WTC11 (cell line): ENCODE results near the gene ITPR1. TPM values are rescaled to one million over a fixed set of nuclear protein-coding genes. Genes with fewer than 3 reads are reported as not detected.

Experiments used
- ATAC-seq: fragments of 200-7000 bp; cut with Tn5 transposase; 2 replicates; pipeline ENCODE4 v1.10.0; 2021; ENCODE audit warnings: mild to moderate bottlenecking, moderate library complexity
- CTCF ChIA-PET: fragments of 300-600 bp; sonication (Branson Sonifier 250); formaldehyde crosslinking; loops from one replicate; lab custom pipeline; 2021; ENCODE audit warnings: antibody characterized with exemption; lab: Charles Lee
- POLR2A ChIA-PET: fragments of 350-600 bp; sonication (Branson Sonifier 250); formaldehyde crosslinking; loops from one replicate; lab custom pipeline; 2021; ENCODE audit warnings: antibody characterized with exemption; lab: Charles Lee
- DNase-seq: peaks from one replicate; pipeline ENCODE4 v3.0.0; 2021; ENCODE audit warnings: low spot score
- H3K27ac Mint-ChIP-seq: 2 replicates; pipeline ENCODE4 v1.8.0; 2021; ENCODE audit warnings: mixed read lengths
- H3K27me3 Mint-ChIP-seq: 2 replicates; pipeline ENCODE4 v1.8.0; 2021; ENCODE audit warnings: low read depth, mild to moderate bottlenecking, moderate library complexity, mixed read lengths
- H3K36me3 Mint-ChIP-seq: 2 replicates; pipeline ENCODE4 v1.8.0; 2021; ENCODE audit warnings: mixed read lengths
- H3K4me1 Mint-ChIP-seq: 2 replicates; pipeline ENCODE4 v1.8.0; 2022; ENCODE audit warnings: mixed read lengths
- H3K4me3 Mint-ChIP-seq: 2 replicates; pipeline ENCODE4 v1.8.0; 2021; ENCODE audit warnings: mild to moderate bottlenecking, moderate library complexity, mixed read lengths
- H3K9me3 Mint-ChIP-seq: 2 replicates; pipeline ENCODE4 v1.8.0; 2021; ENCODE audit warnings: mixed read lengths
- CREB1 ChIP-seq: sonication (generic); formaldehyde crosslinking; IDR thresholded peaks from 2 replicates; pipeline ENCODE4 v1.8.0; 2023; ENCODE audit warnings: mild to moderate bottlenecking, missing genetic modification reagents
- CREM ChIP-seq: sonication (generic); formaldehyde crosslinking; IDR thresholded peaks from 2 replicates; pipeline ENCODE4 v1.8.1; 2022; ENCODE audit warnings: mild to moderate bottlenecking, missing genetic modification reagents, moderate library complexity
- EMX1 ChIP-seq: fragments of 250-450 bp; sonication (Bioruptor Pico); IDR thresholded peaks from 2 replicates; pipeline ENCODE4 v1.8.0; 2021; ENCODE audit warnings: mild to moderate bottlenecking
- ETV6 ChIP-seq: sonication (generic); formaldehyde crosslinking; IDR thresholded peaks from 2 replicates; pipeline ENCODE4 v1.8.1; 2022; ENCODE audit warnings: mild to moderate bottlenecking, missing genetic modification reagents
- FOXP1 ChIP-seq: sonication (generic); formaldehyde crosslinking; IDR thresholded peaks from 2 replicates; pipeline ENCODE4 v1.8.0; 2022; ENCODE audit warnings: missing genetic modification reagents, mild to moderate bottlenecking, moderate library complexity, borderline replicate concordance
- HMGA2 ChIP-seq: fragments of 250-450 bp; sonication (Bioruptor Pico); IDR thresholded peaks from 2 replicates; pipeline ENCODE4 v1.4.0; 2021; ENCODE audit warnings: mild to moderate bottlenecking, moderate library complexity
- MXD4 ChIP-seq: fragments of 250-450 bp; sonication (Bioruptor Pico); IDR thresholded peaks from 2 replicates; pipeline ENCODE4 v1.8.0; 2021; ENCODE audit warnings: mild to moderate bottlenecking, moderate library complexity, borderline replicate concordance
- NFATC4 ChIP-seq: fragments of 250-450 bp; sonication (Bioruptor Pico); IDR thresholded peaks from 2 replicates; pipeline ENCODE4 v1.9.0; 2021; ENCODE audit warnings: mild to moderate bottlenecking
- NFYB ChIP-seq: sonication (generic); formaldehyde crosslinking; conservative IDR thresholded peaks from 2 replicates; pipeline ENCODE4 v1.8.0; 2022; ENCODE audit warnings: low read depth, missing genetic modification reagents
- NR2C2 ChIP-seq: sonication (generic); formaldehyde crosslinking; IDR thresholded peaks from 2 replicates; pipeline ENCODE4 v1.8.0; 2022; ENCODE audit warnings: mild to moderate bottlenecking, missing genetic modification reagents
- RELA ChIP-seq: sonication (generic); formaldehyde crosslinking; IDR thresholded peaks from 2 replicates; pipeline ENCODE4 v1.8.1; 2022; ENCODE audit warnings: missing genetic modification reagents, mild to moderate bottlenecking, borderline replicate concordance
- SMAD3 ChIP-seq: sonication (generic); formaldehyde crosslinking; IDR thresholded peaks from 2 replicates; pipeline ENCODE4 v1.8.0; 2022; ENCODE audit warnings: missing genetic modification reagents, mild to moderate bottlenecking, borderline replicate concordance
- TCF7 ChIP-seq: sonication (generic); formaldehyde crosslinking; IDR thresholded peaks from 2 replicates; pipeline ENCODE4 v1.8.0; 2022; ENCODE audit warnings: mild to moderate bottlenecking, low read depth, missing genetic modification reagents, moderate library complexity
- TEAD4 ChIP-seq: sonication (generic); formaldehyde crosslinking; IDR thresholded peaks from 2 replicates; pipeline ENCODE4 v1.8.0; 2022; ENCODE audit warnings: mild to moderate bottlenecking, missing genetic modification reagents
- ZNF138 ChIP-seq: sonication (generic); formaldehyde crosslinking; conservative IDR thresholded peaks from 2 replicates; pipeline ENCODE4 v1.8.1; 2022; ENCODE audit warnings: mild to moderate bottlenecking, moderate library complexity, missing genetic modification reagents
- ZNF232 ChIP-seq: sonication (generic); formaldehyde crosslinking; IDR thresholded peaks from 2 replicates; pipeline ENCODE4 v1.8.0; 2022; ENCODE audit warnings: mild to moderate bottlenecking, missing genetic modification reagents
- ZNF416 ChIP-seq: fragments of 250-450 bp; sonication (Bioruptor Pico); IDR thresholded peaks from 2 replicates; pipeline ENCODE4 v1.9.0; 2021; ENCODE audit warnings: mild to moderate bottlenecking, inconsistent platforms
- ZNF671 ChIP-seq: fragments of 250-450 bp; sonication (Bioruptor Pico); IDR thresholded peaks from 2 replicates; pipeline ENCODE4 v1.8.0; 2021; ENCODE audit warnings: mild to moderate bottlenecking
- total RNA-seq: library from RNA; stranded (reverse); gene quantifications from 3 replicates; pipeline ENCODE4 v1.2.3, GENCODE V29; 2021
- TF ChIP-seq, protein P1 (sequence below): sonication (generic); formaldehyde crosslinking; IDR thresholded peaks from 2 replicates; pipeline ENCODE4 v1.8.0; 2022; ENCODE audit warnings: mild to moderate bottlenecking, missing genetic modification reagents
- TF ChIP-seq, protein P2 (sequence below): fragments of 250-450 bp; sonication (Bioruptor Pico); IDR thresholded peaks from 2 replicates; pipeline ENCODE4 v1.9.0; 2021; ENCODE audit warnings: mild to moderate bottlenecking
- TF ChIP-seq, protein P3 (sequence below): sonication (generic); formaldehyde crosslinking; IDR thresholded peaks from 2 replicates; pipeline ENCODE4 v1.8.1; 2023; ENCODE audit warnings: mild to moderate bottlenecking, moderate library complexity, missing genetic modification reagents
- TF ChIP-seq, protein P4 (sequence below): fragments of 200-600 bp; IDR thresholded peaks from 2 replicates; pipeline ENCODE4 v1.8.0; 2022; ENCODE audit warnings: antibody characterized with exemption
- TF ChIP-seq, protein P5 (sequence below): fragments of 250-450 bp; sonication (Bioruptor Pico); IDR thresholded peaks from 2 replicates; pipeline ENCODE4 v1.9.0; 2021; ENCODE audit warnings: mild to moderate bottlenecking, borderline replicate concordance
- TF ChIP-seq, protein P6 (sequence below): sonication (generic); formaldehyde crosslinking; IDR thresholded peaks from 2 replicates; pipeline ENCODE4 v1.8.1; 2023; ENCODE audit warnings: mild to moderate bottlenecking, missing genetic modification reagents, moderate library complexity
- TF ChIP-seq, protein P7 (sequence below): sonication (generic); formaldehyde crosslinking; IDR thresholded peaks from 2 replicates; pipeline ENCODE4 v1.8.0; 2022; ENCODE audit warnings: mild to moderate bottlenecking, missing genetic modification reagents
- TF ChIP-seq, protein P8 (sequence below): fragments of 250-450 bp; sonication (Bioruptor Pico); IDR thresholded peaks from 2 replicates; pipeline ENCODE4 v2.1.2; 2022; ENCODE audit warnings: mild to moderate bottlenecking, moderate library complexity

Gene ITPR1
- total RNA-seq, 1 experiment from 2014 or later: 11.8 TPM

DNA sequence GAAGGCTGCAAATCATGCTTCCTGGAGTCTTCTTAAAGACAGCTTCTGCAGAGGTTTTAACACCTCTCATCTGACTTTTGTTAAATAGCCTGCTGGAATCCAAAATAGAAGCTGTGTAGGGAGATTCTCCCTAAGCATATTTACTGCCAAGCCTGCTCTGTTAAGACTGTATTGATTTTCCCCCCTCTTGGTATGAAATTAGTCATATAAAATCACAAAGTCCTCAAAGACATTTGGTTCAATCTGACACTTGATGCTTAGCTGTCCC is 94.6 kb downstream of the ITPR1 start:
- H3K36me3 Mint-ChIP-seq: no peaks in the 10 kb centered on the region
- H3K27me3 Mint-ChIP-seq: no peaks in the 10 kb centered on the region
- ChIA-PET CTCF (interaction anchor here (1.1 kb wide), 1 partner anchor 9 kb away, joined by 3 read pairs; no protein-coding TSS in a partner anchor), POLR2A (no interaction called here)
- no peak for TF ChIP-seq HMGA2
- TF ChIP-seq ETV6 (CRISPR knock-in tag): no peak
- TF ChIP-seq ZNF138 (CRISPR knock-in tag): no peak
- TF ChIP-seq, protein P1, sequence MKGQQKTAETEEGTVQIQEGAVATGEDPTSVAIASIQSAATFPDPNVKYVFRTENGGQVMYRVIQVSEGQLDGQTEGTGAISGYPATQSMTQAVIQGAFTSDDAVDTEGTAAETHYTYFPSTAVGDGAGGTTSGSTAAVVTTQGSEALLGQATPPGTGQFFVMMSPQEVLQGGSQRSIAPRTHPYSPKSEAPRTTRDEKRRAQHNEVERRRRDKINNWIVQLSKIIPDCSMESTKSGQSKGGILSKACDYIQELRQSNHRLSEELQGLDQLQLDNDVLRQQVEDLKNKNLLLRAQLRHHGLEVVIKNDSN (CRISPR knock-in tag): no peak
- TF ChIP-seq CREB1 (CRISPR knock-in tag): no peak
- no peak for TF ChIP-seq FOXP1
- no peak for TF ChIP-seq MXD4 (CRISPR knock-in tag)
- TF ChIP-seq, protein P2, sequence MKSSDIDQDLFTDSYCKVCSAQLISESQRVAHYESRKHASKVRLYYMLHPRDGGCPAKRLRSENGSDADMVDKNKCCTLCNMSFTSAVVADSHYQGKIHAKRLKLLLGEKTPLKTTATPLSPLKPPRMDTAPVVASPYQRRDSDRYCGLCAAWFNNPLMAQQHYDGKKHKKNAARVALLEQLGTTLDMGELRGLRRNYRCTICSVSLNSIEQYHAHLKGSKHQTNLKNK (CRISPR knock-in tag): no peak
- TF ChIP-seq, protein P3, sequence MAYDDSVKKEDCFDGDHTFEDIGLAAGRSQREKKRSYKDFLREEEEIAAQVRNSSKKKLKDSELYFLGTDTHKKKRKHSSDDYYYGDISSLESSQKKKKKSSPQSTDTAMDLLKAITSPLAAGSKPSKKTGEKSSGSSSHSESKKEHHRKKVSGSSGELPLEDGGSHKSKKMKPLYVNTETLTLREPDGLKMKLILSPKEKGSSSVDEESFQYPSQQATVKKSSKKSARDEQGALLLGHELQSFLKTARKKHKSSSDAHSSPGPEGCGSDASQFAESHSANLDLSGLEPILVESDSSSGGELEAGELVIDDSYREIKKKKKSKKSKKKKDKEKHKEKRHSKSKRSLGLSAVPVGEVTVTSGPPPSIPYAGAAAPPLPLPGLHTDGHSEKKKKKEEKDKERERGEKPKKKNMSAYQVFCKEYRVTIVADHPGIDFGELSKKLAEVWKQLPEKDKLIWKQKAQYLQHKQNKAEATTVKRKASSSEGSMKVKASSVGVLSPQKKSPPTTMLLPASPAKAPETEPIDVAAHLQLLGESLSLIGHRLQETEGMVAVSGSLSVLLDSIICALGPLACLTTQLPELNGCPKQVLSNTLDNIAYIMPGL: no peak
- TF ChIP-seq, protein P4, sequence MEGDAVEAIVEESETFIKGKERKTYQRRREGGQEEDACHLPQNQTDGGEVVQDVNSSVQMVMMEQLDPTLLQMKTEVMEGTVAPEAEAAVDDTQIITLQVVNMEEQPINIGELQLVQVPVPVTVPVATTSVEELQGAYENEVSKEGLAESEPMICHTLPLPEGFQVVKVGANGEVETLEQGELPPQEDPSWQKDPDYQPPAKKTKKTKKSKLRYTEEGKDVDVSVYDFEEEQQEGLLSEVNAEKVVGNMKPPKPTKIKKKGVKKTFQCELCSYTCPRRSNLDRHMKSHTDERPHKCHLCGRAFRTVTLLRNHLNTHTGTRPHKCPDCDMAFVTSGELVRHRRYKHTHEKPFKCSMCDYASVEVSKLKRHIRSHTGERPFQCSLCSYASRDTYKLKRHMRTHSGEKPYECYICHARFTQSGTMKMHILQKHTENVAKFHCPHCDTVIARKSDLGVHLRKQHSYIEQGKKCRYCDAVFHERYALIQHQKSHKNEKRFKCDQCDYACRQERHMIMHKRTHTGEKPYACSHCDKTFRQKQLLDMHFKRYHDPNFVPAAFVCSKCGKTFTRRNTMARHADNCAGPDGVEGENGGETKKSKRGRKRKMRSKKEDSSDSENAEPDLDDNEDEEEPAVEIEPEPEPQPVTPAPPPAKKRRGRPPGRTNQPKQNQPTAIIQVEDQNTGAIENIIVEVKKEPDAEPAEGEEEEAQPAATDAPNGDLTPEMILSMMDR: no peak
- no peak for TF ChIP-seq RELA
- TF ChIP-seq CREM (CRISPR knock-in tag): no peak
- TF ChIP-seq NFYB (CRISPR knock-in tag): no peak
- no peak for TF ChIP-seq ZNF232 (CRISPR knock-in tag)
- TF ChIP-seq, protein P5, sequence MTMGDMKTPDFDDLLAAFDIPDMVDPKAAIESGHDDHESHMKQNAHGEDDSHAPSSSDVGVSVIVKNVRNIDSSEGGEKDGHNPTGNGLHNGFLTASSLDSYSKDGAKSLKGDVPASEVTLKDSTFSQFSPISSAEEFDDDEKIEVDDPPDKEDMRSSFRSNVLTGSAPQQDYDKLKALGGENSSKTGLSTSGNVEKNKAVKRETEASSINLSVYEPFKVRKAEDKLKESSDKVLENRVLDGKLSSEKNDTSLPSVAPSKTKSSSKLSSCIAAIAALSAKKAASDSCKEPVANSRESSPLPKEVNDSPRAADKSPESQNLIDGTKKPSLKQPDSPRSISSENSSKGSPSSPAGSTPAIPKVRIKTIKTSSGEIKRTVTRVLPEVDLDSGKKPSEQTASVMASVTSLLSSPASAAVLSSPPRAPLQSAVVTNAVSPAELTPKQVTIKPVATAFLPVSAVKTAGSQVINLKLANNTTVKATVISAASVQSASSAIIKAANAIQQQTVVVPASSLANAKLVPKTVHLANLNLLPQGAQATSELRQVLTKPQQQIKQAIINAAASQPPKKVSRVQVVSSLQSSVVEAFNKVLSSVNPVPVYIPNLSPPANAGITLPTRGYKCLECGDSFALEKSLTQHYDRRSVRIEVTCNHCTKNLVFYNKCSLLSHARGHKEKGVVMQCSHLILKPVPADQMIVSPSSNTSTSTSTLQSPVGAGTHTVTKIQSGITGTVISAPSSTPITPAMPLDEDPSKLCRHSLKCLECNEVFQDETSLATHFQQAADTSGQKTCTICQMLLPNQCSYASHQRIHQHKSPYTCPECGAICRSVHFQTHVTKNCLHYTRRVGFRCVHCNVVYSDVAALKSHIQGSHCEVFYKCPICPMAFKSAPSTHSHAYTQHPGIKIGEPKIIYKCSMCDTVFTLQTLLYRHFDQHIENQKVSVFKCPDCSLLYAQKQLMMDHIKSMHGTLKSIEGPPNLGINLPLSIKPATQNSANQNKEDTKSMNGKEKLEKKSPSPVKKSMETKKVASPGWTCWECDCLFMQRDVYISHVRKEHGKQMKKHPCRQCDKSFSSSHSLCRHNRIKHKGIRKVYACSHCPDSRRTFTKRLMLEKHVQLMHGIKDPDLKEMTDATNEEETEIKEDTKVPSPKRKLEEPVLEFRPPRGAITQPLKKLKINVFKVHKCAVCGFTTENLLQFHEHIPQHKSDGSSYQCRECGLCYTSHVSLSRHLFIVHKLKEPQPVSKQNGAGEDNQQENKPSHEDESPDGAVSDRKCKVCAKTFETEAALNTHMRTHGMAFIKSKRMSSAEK (CRISPR knock-in tag): no peak
- no peak for TF ChIP-seq EMX1 (CRISPR knock-in tag)
- no peak overlapping the region for H3K27ac Mint-ChIP-seq
- DNase-seq (no peak), ATAC-seq (no peak)
- H3K4me3 Mint-ChIP-seq: no peak overlapping the region
- peaks cover 8% of the 10 kb centered on the region for H3K9me3 Mint-ChIP-seq
- H3K4me1 Mint-ChIP-seq: peaks cover 56% of the 10 kb centered on the region

DNA sequence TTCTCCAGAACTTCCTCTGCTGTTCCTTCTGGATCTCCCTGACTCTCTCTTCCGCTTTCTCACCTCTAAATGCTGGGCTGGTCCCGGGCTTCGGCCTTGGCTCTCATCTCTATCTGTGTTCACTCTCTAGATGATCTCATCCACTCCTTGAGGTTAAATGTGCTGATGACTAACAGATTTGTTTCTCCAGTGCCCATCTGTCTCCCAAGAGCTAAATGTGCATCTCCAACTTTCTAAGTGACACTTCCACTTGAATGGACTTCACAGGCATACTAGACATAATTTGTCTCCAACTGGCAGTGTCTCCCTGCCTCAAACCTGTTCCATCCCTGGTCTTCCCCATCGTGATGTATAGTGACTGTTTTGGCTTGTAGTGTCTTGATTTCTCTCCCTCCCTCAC is 95.3 kb downstream of the ITPR1 start:
- Mint-ChIP-seq H3K36me3 (no peaks in the 10 kb centered on the region), H3K4me1 (peaks cover 49% of the 10 kb centered on the region), H3K27ac (no peak overlapping the region), H3K4me3 (no peak overlapping the region), H3K27me3 (no peaks in the 10 kb centered on the region), H3K9me3 (peaks cover 8% of the 10 kb centered on the region)
- no peak for ATAC-seq
- no peak for DNase-seq
- ChIA-PET CTCF (interaction anchor here (1.1 kb wide), 1 partner anchor 8 kb away, joined by 3 read pairs; no protein-coding TSS in a partner anchor), POLR2A (no interaction called here)
- TF ChIP-seq TEAD4 (CRISPR knock-in tag) (no peak), TCF7 (CRISPR knock-in tag) (no peak), EMX1 (CRISPR knock-in tag) (no peak), NR2C2 (CRISPR knock-in tag) (no peak), ZNF671 (CRISPR knock-in tag) (no peak), NFATC4 (CRISPR knock-in tag) (no peak), ZNF416 (CRISPR knock-in tag) (no peak), SMAD3 (CRISPR knock-in tag) (no peak), FOXP1 (no peak)
- TF ChIP-seq, protein P6, sequence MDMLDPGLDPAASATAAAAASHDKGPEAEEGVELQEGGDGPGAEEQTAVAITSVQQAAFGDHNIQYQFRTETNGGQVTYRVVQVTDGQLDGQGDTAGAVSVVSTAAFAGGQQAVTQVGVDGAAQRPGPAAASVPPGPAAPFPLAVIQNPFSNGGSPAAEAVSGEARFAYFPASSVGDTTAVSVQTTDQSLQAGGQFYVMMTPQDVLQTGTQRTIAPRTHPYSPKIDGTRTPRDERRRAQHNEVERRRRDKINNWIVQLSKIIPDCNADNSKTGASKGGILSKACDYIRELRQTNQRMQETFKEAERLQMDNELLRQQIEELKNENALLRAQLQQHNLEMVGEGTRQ (CRISPR knock-in tag): no peak
- TF ChIP-seq, protein P7, sequence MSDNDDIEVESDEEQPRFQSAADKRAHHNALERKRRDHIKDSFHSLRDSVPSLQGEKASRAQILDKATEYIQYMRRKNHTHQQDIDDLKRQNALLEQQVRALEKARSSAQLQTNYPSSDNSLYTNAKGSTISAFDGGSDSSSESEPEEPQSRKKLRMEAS (CRISPR knock-in tag): no peak
- TF ChIP-seq, protein P8, sequence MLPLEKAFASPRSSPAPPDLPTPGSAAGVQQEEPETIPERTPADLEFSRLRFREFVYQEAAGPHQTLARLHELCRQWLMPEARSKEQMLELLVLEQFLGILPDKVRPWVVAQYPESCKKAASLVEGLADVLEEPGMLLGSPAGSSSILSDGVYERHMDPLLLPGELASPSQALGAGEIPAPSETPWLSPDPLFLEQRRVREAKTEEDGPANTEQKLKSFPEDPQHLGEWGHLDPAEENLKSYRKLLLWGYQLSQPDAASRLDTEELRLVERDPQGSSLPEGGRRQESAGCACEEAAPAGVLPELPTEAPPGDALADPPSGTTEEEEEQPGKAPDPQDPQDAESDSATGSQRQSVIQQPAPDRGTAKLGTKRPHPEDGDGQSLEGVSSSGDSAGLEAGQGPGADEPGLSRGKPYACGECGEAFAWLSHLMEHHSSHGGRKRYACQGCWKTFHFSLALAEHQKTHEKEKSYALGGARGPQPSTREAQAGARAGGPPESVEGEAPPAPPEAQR (CRISPR knock-in tag): no peak
